Fibroblast of peridontal ligament (primary cell): ENCODE measurements around the gene PRCP.
A peak's percentile ranks its signal among the peaks of the same experiment; 100 is the strongest.

Experiments used
- DNase-seq: peaks from one replicate; pipeline ENCODE4 v3.0.0-alpha.2; 2010; ENCODE audit errors: extremely low read depth

Gene PRCP

DNA sequence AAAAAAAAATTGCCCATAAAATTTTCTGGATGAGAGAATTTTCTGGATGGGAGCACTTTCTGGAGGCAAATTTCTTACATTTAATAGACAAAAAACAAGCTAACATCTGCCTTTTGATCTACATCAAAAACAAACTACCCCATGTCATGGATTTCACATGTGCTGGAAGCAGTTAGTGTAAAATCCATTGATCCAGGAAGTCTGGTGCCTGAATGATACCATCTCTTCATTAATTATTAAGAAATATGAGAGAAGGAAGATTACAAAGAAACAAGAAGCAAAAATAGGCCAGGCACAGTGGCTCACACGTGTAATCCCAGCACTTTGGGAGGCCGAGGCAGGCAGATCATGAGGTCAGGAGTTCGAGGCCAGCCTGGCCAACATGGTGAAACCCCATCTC is 113.4 kb downstream of the PRCP start:
- DNase-seq: no peak

DNA sequence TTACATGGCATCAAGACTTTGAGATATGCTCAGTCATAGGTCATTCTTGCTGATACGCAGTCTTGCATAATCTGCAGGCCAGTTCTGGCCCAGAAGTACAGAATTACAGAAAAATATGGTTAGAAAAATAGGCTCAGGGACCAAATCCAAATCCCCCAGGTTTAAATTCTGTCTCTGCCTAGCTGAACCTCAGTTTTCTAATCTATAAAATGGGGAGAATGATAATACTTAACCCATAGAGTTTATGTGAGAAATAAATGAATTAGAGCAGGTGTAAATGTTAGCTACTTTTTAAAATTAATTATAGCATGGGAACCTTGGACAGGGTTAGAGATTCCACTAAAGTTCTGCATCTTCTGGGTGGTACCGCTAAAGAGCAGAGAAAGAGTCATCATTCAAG is 114.2 kb downstream of the PRCP start:
- DNase-seq: no peak

DNA sequence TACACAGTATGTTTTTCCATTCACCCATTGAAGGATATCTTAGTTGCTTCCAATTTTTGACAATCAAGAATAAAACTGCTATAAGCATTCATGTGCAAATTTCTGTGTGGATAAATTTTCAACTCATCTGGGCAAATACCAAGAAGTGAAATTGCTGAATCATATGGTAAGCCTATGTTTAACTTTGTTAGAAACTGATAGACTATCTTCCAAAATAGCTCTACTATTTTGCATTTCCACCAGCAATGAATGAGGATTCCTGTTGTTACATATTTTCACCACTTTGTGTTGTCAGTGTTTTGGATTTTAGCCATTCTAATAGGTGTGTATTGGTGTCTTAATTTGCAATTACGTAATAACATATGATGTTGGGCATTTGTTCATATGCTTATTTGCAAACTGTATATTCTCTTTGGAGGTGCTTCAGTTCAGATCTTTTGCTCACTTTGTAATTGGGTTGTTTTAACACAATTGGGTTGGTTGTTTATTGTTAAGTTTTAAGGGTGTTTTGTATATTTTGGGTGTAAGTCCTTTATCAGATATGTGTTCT is 117.3 kb downstream of the PRCP start:
- DNase-seq: no peak

DNA sequence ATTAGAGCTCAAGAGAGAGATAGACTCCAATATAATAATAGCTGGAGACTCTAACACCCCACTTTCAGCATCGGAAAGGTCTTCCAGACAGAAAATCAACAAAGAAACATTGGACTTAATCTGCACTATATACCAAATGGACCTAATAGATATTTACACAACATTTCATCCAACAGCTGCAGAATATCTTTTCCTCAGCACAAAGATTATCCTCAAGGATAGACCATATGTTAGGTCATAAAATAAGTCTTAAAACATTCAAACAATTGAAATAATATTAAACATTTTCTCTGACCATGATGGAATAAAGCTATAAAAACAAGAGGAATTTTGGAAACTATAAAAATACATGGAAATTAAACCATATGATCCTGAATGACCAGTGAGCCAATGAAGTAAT is 121.5 kb downstream of the PRCP start:
- DNase-seq: no peak

DNA sequence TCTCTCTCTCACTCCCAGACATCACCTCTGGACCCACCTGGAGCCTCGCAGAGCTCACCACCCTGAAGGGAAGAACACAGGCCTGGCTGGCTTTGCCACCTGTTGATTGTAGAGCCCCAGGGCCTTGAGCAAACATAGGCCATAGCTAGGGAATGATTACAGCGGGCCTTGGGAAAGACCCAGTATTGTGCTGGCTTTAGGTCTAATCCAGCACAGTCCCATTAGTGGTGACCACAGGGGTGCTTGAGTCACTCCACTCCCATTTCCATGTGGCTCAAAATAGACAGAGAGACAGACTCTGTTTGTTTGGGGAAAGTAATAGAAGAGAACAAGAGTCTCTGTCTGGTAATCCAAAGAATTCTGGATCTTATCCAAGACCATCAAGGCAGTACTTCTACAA is 123.9 kb downstream of the PRCP start:
- no peak for DNase-seq

DNA sequence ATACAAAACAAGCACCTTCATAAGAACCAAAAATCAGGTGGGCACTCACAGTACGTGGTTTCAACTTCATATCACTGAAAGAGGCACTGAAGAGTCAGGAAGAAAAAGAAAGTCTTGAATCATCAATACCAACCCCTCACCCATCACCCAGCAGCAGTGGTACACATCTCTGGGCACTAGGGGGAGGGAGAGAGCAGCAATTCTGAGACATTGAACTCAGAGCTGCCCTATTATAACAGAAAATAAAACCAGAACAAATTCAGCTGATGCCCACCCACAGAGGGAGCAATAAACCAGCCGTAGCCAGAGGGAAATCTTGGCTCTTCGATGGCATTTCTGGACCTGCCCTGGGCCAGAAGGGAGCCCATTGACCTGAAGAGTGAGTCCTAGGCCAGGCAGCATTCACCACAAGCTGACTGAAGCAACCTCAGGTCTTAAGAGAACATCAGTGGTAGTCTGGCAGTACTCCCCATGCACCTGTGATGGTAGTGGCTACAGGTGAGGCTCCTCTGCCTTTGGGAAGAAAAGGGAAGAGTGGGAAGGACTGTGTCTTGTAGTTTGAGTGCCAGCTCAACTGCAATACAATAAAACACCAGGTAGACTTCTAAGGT is 124.4 kb downstream of the PRCP start:
- DNase-seq: peak; percentile 54

DNA sequence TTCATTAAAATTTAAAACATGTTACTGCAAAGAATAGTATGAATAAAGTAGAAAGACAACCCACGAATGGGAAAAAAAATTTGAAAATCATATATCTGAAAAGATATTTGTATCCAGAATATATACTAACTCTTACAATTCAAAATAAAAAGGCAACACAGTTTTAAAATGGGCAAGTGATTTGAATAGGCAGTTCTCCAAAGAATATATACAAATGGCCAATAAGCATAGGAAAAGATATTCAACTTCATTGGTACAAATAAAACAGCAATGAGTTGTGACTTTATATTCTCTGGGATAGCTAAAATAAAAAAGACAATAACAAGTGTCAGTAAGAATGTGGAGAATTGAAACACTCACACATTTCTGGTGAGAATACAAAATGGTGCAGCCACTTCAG is 125.0 kb downstream of the PRCP start:
- DNase-seq: no peak
